HG03558 (cell line): ENCODE results near the gene SELENOF.
"Not testable (repeated sequence)": the region's sequence is repeated elsewhere in the genome, so short reads cannot be mapped to it uniquely, and the experiment has no call there.

Source experiments
- ATAC-seq: cut with Tn5 transposase; IDR thresholded peaks from one replicate; pipeline ENCODE4 v1.9.1; 2021; ENCODE audit warnings: moderate number of reproducible peaks; ENCODE audit not compliant: unreplicated experiment; ENCODE audit errors: extremely low read depth

The SELENOF gene

GRCh38 chr1:86922445-86922844 lies 8.5 kb upstream of the SELENOF start:
- no peak for ATAC-seq

- no peak for ATAC-seq
These were observed 2.8 kb upstream of the SELENOF start for GRCh38 chr1:86916752-86917151.

GRCh38 chr1:86915737-86916235 lies 1.9 kb upstream of the SELENOF start:
- ATAC-seq: no peak

- no peak for ATAC-seq
These were observed 1.2 kb upstream of the SELENOF start for GRCh38 chr1:86914998-86915736.

GRCh38 chr1:86914601-86914997 lies 673 bp upstream of the SELENOF start, which contains the start of gene HS2ST1:
TSS of gene HS2ST1 (plus strand) at chr1:86914635.
- ATAC-seq: no peak

GRCh38 chr1:86913399-86913895 lies 479 bp downstream of the SELENOF start:
- no peak for ATAC-seq

GRCh38 chr1:86912281-86912900 lies 1.5 kb downstream of the SELENOF start:
- ATAC-seq: no peak

- no peak for ATAC-seq
These were observed 7.5 kb downstream of the SELENOF start for GRCh38 chr1:86906419-86906818.

- no peak for ATAC-seq
These were observed 8.1 kb downstream of the SELENOF start for GRCh38 chr1:86905875-86906274.

- not testable (repeated sequence) for ATAC-seq
These were observed 14.5 kb downstream of the SELENOF start for GRCh38 chr1:86899401-86899800.

- no peak for ATAC-seq
These were observed 25.6 kb downstream of the SELENOF start for GRCh38 chr1:86888327-86888726.

- no peak for ATAC-seq
These were observed 26.3 kb downstream of the SELENOF start for GRCh38 chr1:86887479-86888162.

- no peak for ATAC-seq
These were observed 38.2 kb downstream of the SELENOF start for GRCh38 chr1:86875722-86876121.

GRCh38 chr1:86872086-86872485 lies 41.8 kb downstream of the SELENOF start:
- ATAC-seq: no peak

GRCh38 chr1:86871001-86871400 lies 42.9 kb downstream of the SELENOF start:
- no peak for ATAC-seq

GRCh38 chr1:86868477-86868876 lies 45.4 kb downstream of the SELENOF start:
- no peak for ATAC-seq

GRCh38 chr1:86867278-86867677 lies 46.6 kb downstream of the SELENOF start:
- not testable (repeated sequence) for ATAC-seq

GRCh38 chr1:86866665-86867064 lies 47.3 kb downstream of the SELENOF start:
- ATAC-seq: no peak

- ATAC-seq: no peak
These were observed 47.8 kb downstream of the SELENOF start for GRCh38 chr1:86865973-86866637.

- ATAC-seq: no peak
These were observed 51.0 kb downstream of the SELENOF start for GRCh38 chr1:86862920-86863319.
